Measurements from ENCODE around the gene TMEM38B. TPM values are rescaled to one million over a fixed set of nuclear protein-coding genes. Genes with fewer than 3 reads are reported as not detected.

The TMEM38B gene
- total RNA-seq, 4 donors from 2014 or later, result 4.4 to 24.3 (median 17.1) TPM

DNA sequence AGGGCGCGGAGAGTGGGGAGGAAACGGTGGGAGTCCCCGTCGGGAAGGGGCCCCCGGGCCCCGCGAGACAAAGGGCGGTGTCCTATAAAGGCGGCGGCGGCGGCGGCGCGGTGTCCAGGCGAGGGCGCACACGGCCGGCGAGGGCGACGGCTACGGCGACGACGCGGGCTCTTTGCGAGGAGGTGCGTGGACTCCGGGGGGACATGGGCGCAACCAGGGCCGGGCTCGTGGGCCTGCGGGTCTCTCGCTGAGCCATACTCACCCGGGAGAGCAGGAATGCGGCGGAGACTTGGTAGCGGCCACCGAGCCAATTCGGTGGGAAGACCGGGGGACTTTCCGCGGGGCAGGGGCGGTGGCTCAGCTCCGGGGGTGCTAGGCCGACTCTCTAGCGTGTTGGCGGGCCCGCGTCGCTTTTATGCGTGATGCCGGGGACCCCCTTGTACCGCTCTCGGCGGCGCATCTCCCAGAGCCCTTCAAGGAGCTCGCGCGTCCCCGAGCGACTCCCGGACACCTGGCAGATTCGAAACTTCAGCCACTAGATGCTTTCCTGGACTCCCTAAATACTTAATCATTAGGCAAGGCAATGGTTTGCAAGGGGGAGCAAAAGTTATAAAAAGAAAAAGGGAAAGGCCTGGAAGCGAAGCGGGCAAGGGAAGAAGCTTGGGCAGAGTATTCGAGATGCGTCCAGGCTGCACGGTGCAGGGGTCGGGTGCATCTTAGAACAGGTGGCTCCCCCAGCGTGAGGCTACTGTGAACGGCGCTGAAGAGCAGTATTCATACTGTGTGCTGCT, 38.0 kb upstream of the TMEM38B start:
- H3K36me3 ChIP-seq, result no peaks in the 10 kb centered on the region
- no peaks in the 10 kb centered on the region for H3K4me1 ChIP-seq
- TF ChIP-seq, protein P1, sequence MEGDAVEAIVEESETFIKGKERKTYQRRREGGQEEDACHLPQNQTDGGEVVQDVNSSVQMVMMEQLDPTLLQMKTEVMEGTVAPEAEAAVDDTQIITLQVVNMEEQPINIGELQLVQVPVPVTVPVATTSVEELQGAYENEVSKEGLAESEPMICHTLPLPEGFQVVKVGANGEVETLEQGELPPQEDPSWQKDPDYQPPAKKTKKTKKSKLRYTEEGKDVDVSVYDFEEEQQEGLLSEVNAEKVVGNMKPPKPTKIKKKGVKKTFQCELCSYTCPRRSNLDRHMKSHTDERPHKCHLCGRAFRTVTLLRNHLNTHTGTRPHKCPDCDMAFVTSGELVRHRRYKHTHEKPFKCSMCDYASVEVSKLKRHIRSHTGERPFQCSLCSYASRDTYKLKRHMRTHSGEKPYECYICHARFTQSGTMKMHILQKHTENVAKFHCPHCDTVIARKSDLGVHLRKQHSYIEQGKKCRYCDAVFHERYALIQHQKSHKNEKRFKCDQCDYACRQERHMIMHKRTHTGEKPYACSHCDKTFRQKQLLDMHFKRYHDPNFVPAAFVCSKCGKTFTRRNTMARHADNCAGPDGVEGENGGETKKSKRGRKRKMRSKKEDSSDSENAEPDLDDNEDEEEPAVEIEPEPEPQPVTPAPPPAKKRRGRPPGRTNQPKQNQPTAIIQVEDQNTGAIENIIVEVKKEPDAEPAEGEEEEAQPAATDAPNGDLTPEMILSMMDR (IDR thresholded peaks at IDR 0.05), result no peak
- TF ChIP-seq POLR2A (IDR thresholded peaks at IDR 0.05), result no peak
- H3K27me3 ChIP-seq, result peaks cover 0 to 13% of the 10 kb centered on the region in 2 donors
- H3K4me3 ChIP-seq, result peak overlapping the region; percentile 34 to 35
- no peak overlapping the region for H3K27ac ChIP-seq
- H3K9me3 ChIP-seq, result no peaks in the 10 kb centered on the region
- intact Hi-C loops (cut with DNase I; ENCODE audit: low total_unique reads), result no loop called here
- no peak for DNase-seq

DNA sequence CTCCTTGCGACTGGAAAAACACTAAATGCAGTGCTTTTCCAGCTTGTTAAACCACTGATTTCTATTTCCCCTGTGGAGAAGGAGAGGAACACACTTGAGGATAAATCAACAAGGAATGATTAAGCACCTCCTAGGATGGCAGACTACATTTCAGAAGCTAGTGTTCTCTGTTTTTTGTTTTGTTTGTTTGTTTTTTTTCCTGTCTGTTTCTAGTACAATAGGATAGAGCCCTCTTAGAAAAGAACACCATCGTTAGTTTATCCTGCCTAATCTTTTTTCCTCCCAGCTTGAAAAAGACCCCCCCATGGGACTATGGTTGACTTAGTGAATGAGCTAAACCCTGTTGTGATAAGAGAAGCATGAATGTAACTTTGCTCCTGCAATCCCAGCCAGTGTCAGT, 36.0 kb upstream of the TMEM38B start:
- no peak for TF ChIP-seq POLR2A (IDR thresholded peaks at IDR 0.05)
- TF ChIP-seq, protein P1 (IDR thresholded peaks at IDR 0.05), result no peak
- Histone ChIP-seq H3K27me3 (peaks cover 0 to 13% of the 10 kb centered on the region in 2 donors), H3K27ac (no peak overlapping the region), H3K4me3 (no peak overlapping the region), H3K9me3 (no peaks in the 10 kb centered on the region), H3K4me1 (no peaks in the 10 kb centered on the region), H3K36me3 (no peaks in the 10 kb centered on the region)
- DNase-seq, result no peak
- intact Hi-C loops (cut with DNase I; ENCODE audit: low total_unique reads), result no loop called here

DNA sequence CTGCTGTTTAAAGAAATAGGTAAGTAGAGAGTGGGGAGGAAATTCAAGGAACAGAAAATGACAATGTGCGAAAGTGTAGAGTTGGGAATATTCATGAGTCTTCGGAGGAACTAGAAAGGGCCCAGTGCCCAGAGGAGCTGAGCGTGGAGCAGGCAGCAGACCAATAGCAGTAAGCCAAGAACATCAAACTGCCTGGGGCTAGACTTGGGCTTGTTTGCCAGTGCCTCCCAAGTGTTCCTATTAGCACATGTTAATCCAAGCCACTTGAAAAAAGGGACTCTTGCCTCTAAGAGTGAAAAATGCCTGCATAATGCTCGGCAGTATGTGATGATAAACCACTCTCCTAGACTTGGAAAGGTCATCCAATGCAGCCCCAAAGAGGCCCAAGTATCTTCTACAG, 33.3 kb upstream of the TMEM38B start:
- intact Hi-C loops (cut with DNase I; ENCODE audit: low total_unique reads), result no loop called here
- Histone ChIP-seq H3K36me3 (no peaks in the 10 kb centered on the region), H3K4me1 (no peaks in the 10 kb centered on the region), H3K27ac (no peak overlapping the region), H3K27me3 (peaks cover 0 to 13% of the 10 kb centered on the region in 2 donors), H3K9me3 (no peaks in the 10 kb centered on the region), H3K4me3 (no peak overlapping the region)
- no peak for TF ChIP-seq POLR2A (IDR thresholded peaks at IDR 0.05)
- TF ChIP-seq, protein P1 (IDR thresholded peaks at IDR 0.05), result no peak
- no peak for DNase-seq

DNA sequence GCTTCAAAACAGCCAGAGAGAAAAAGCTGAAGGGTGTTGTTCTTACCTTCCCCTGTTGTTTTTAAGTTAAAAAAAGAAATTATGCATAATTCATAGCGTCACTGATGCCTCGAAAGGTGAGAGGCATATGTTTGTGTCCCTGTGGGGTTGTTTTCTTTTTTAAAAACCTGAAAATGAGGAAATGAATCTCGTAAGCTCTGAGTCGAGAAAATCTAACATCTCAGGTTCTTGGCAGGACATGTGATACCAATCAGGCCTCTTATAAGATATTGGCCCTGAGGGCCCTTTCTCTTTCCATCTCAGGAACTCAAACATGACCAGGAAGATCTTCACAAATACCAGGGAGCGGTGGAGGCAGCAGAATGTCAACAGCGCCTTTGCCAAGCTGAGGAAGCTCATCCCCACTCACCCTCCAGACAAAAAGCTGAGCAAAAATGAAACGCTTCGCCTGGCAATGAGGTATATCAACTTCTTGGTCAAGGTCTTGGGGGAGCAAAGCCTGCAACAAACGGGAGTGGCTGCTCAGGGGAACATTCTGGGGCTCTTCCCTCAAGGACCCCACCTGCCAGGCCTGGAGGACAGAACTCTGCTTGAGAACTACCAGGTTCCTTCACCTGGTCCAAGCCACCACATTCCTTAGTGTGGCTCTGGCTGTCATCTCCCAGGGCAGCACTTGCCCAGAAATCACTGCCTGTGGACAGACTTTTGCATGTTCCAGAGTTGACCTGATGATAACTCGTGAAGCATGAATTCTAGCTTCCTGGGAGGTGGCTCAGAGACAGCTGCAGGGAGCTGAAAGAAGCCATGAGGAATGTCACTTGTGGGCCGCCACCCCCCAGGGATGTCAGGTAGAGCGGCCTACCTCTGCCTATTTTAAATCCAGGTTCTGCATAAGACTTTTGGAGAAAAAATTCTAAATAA, 31.9 kb upstream of the TMEM38B start, which contains the start of gene TAL2:
Gene TAL2 (plus strand): TSS at position 274 of the 921 bp plus-strand sequence. CDS start 40 bp downstream, at position 314.
- intact Hi-C loops (cut with DNase I; ENCODE audit: low total_unique reads), result no loop called here
- H3K36me3 ChIP-seq, result no peaks in the 10 kb centered on the region
- H3K9me3 ChIP-seq, result no peaks in the 10 kb centered on the region
- H3K27ac ChIP-seq, result no peak within 1 kb of the TSS
- H3K4me3 ChIP-seq, result no peak within 1 kb of the TSS
- H3K27me3 ChIP-seq, result peaks cover 0 to 4% of the 10 kb centered on the region in 2 donors
- DNase-seq, result no peak
- TF ChIP-seq, protein P1 (IDR thresholded peaks at IDR 0.05), result no peak
- TF ChIP-seq POLR2A (IDR thresholded peaks at IDR 0.05), result no peak
- H3K4me1 ChIP-seq, result no peaks in the 10 kb centered on the region
